AG09319 (cell line): Measurements from ENCODE around the gene VIPR1.

Experiments used
- DNase-seq: peaks from one replicate; pipeline ENCODE4 v3.0.0-alpha.2; 2010; ENCODE audit warnings: low read depth; ENCODE audit errors: extremely low read depth
- TF ChIP-seq, protein P1 (sequence below): IDR thresholded peaks from 2 replicates; pipeline ENCODE4 v1.5.1; 2011; ENCODE audit warnings: low read depth, mild to moderate bottlenecking, inconsistent platforms, low read length, moderate library complexity

The VIPR1 gene

DNA sequence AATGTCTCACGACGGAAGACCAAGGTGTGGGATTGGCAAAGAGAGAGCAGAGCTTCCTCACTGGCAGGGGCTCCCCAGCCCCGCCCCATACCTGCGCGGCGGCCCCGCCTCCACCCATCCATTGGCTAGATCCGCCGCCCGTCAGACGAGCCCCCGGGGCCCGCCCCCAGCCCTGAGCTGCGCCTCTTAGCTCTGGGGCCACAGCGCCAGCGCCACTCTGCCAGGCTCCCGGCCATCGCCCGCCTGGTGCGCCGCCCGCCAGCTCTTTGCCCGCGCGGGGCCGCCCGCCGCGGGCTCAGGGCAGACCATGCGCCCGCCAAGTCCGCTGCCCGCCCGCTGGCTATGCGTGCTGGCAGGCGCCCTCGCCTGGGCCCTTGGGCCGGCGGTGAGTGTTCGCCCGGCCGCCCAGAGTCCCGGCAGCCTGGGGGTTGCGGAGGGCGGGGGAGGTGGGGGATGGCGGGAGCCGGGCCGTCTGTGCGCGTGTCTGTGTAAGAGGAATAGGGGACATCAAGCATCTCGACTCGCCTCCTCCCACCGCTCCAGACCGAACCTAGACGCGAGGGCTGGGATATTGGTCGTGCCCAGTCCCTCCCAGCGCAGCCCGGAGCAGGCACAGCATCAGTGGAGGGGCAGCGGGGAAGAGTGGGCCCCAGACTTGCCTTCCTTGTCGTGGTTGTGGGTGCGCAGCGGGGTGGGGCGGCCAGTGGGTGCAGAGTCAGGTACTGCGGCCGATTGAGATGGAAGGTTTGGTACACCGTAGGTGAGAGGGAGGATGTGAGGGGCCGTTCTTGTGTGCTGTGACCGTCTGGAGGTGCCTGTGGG, at the start of gene VIPR1:
Gene VIPR1, plus strand, starts transcription at position 215 of the 822 bp plus-strand sequence. Its CDS starts 93 bp downstream, at position 308.
- DNase-seq, result no peak
- TF ChIP-seq, protein P1, sequence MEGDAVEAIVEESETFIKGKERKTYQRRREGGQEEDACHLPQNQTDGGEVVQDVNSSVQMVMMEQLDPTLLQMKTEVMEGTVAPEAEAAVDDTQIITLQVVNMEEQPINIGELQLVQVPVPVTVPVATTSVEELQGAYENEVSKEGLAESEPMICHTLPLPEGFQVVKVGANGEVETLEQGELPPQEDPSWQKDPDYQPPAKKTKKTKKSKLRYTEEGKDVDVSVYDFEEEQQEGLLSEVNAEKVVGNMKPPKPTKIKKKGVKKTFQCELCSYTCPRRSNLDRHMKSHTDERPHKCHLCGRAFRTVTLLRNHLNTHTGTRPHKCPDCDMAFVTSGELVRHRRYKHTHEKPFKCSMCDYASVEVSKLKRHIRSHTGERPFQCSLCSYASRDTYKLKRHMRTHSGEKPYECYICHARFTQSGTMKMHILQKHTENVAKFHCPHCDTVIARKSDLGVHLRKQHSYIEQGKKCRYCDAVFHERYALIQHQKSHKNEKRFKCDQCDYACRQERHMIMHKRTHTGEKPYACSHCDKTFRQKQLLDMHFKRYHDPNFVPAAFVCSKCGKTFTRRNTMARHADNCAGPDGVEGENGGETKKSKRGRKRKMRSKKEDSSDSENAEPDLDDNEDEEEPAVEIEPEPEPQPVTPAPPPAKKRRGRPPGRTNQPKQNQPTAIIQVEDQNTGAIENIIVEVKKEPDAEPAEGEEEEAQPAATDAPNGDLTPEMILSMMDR, result no peak

DNA sequence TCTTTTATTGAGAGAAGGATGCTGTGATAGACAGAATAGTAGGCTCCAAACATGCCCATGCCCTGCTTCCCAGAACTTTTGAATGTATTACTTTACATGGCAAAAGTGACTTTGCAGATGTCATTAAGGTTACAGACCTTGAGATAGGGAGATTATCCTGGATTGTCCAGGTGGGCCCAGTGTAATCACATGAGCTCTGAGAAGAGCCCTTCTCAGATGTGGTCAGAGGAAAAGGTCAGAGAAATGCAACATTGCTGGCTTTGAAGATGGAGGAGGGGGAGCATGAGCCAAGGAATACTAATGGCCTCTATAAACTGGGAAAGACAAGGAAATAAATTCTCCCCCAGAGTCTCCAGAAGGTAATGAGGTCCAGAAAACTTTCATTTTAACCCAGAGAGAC, 46.2 kb upstream of the VIPR1 start:
- TF ChIP-seq, protein P1, result no peak
- no peak for DNase-seq

- TF ChIP-seq, protein P1, result no peak
- no peak for DNase-seq
Observed at GRCh38 chr3:42459151-42459550, 43.3 kb upstream of the VIPR1 start.

- DNase-seq, result no peak
- TF ChIP-seq, protein P1, result no peak
Observed at GRCh38 chr3:42461762-42462161, 40.7 kb upstream of the VIPR1 start.

DNA sequence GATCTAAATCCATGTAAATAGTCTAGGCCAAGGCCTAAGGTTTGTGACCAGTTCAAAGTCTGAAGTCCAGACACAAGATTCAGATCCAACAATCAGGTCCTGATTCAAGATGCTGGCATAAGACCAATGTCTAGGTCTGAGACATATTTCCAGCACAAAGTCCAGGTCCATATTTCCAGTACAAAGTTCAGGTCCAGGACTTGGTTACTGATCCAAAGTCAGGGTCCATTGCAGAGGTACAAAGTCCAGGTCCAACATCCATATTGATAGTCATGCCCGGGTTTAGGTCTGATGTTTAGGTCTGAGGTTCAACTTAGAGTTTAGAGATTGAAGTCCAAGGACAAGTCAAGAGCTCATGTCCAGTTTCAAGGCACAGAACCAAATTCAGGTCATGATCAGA, 39.4 kb upstream of the VIPR1 start:
- TF ChIP-seq, protein P1, result no peak
- no peak for DNase-seq

DNA sequence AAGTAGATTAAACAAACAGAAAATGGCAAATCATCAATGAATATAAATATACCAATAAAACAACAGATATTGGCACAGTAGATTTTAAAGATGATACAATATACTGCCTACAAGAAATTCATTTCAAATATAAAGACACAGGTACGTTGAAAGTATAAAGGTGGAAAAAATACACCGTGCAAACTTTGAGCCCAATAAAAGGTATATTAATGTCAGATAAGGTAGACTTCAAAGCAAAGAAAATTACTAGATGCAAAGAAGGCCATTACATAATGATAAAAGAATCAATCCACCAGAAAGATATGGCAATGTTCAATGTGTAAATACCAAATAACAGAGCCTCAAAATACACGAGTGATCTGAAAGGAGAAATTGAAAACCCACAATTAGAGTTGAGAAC, 34.3 kb upstream of the VIPR1 start:
- TF ChIP-seq, protein P1, result no peak
- no peak for DNase-seq

- TF ChIP-seq, protein P1, result no peak
- no peak for DNase-seq
Observed at GRCh38 chr3:42472555-42472954, 29.9 kb upstream of the VIPR1 start.
